ENCODE results near the gene PODNL1. TPM values are rescaled to one million over a fixed set of nuclear protein-coding genes. Genes with fewer than 3 reads are reported as not detected.

PODNL1 gene
- total and polyA plus RNA-seq, 4 donors: 2.5 to 18.9 (median 7.0) TPM

GRCh38 chr19:13899912-13900584, 38.2 kb downstream of the PODNL1 start:
- Histone ChIP-seq H3K9me3 (ENCODE audit: control insufficient read depth, low read length) (no peaks in the 10 kb centered on the region), H3K4me3 (ENCODE audit: low read length in 2 of 2) (no peak overlapping the region), H3K4me1 (ENCODE audit: control insufficient read depth in 1 of 2, insufficient read depth in 2 of 2, low read length in 2 of 2) (no peaks in the 10 kb centered on the region), H3K27me3 (ENCODE audit: control insufficient read depth in 1 of 2, insufficient read depth in 2 of 2, low read length in 1 of 2) (no peaks in the 10 kb centered on the region), H3K27ac (ENCODE audit: low read depth in 1 of 2, low read length in 2 of 2) (no peak overlapping the region), H3K36me3 (ENCODE audit: control insufficient read depth in 1 of 2, insufficient read depth in 2 of 2, low read length in 1 of 2) (no peaks in the 10 kb centered on the region)
- WGBS, 2 donors: 70 to 75% methylated on average over 5 of the region's 5 CpGs
- DNase-seq (no peak), ATAC-seq (ENCODE audit: low FRiP score) (no peak)
- intact Hi-C loops (cut with DNase I): no loop called here

- DNase-seq (no peak), ATAC-seq (ENCODE audit: low FRiP score) (no peak)
- no peak overlapping the region for H3K27ac ChIP-seq (ENCODE audit: low read depth in 1 of 2, low read length in 2 of 2)
- H3K9me3 ChIP-seq (ENCODE audit: control insufficient read depth, low read length): no peaks in the 10 kb centered on the region
- intact Hi-C loops (cut with DNase I): no loop called here
- no peaks in the 10 kb centered on the region for H3K4me1 ChIP-seq (ENCODE audit: control insufficient read depth in 1 of 2, insufficient read depth in 2 of 2, low read length in 2 of 2)
- no peaks in the 10 kb centered on the region for H3K36me3 ChIP-seq (ENCODE audit: control insufficient read depth in 1 of 2, insufficient read depth in 2 of 2, low read length in 1 of 2)
- H3K27me3 ChIP-seq (ENCODE audit: control insufficient read depth in 1 of 2, insufficient read depth in 2 of 2, low read length in 1 of 2): no peaks in the 10 kb centered on the region
- H3K4me3 ChIP-seq (ENCODE audit: low read length in 2 of 2): no peak overlapping the region
- WGBS, 2 donors: 89% methylated on average over 10 of the region's 10 CpGs
Measured at GRCh38 chr19:13899393-13899792, 38.8 kb downstream of the PODNL1 start.

GRCh38 chr19:13896227-13896626, 42.0 kb downstream of the PODNL1 start:
- 97 to 98% methylated on average over 2 of the region's 2 CpGs for WGBS, 2 donors
- DNase-seq (no peak), ATAC-seq (ENCODE audit: low FRiP score) (no peak)
- Histone ChIP-seq H3K4me1 (ENCODE audit: control insufficient read depth in 1 of 2, insufficient read depth in 2 of 2, low read length in 2 of 2) (no peaks in the 10 kb centered on the region), H3K27me3 (ENCODE audit: control insufficient read depth in 1 of 2, insufficient read depth in 2 of 2, low read length in 1 of 2) (no peaks in the 10 kb centered on the region), H3K27ac (ENCODE audit: low read depth in 1 of 2, low read length in 2 of 2) (no peak overlapping the region), H3K4me3 (ENCODE audit: low read length in 2 of 2) (no peak overlapping the region), H3K9me3 (ENCODE audit: control insufficient read depth, low read length) (no peaks in the 10 kb centered on the region), H3K36me3 (ENCODE audit: control insufficient read depth in 1 of 2, insufficient read depth in 2 of 2, low read length in 1 of 2) (no peaks in the 10 kb centered on the region)
- intact Hi-C loops (cut with DNase I): no loop called here

- ATAC-seq (ENCODE audit: low FRiP score): no peak
- 86 to 87% methylated on average over 5 of the region's 5 CpGs for WGBS, 2 donors
Measured at GRCh38 chr19:13894552-13894951, 43.7 kb downstream of the PODNL1 start.

GRCh38 chr19:13892870-13893269, 45.3 kb downstream of the PODNL1 start:
- intact Hi-C loops (cut with DNase I): no loop called here
- H3K27me3 ChIP-seq (ENCODE audit: control insufficient read depth in 1 of 2, insufficient read depth in 2 of 2, low read length in 1 of 2): no peaks in the 10 kb centered on the region
- H3K4me3 ChIP-seq (ENCODE audit: low read length in 2 of 2): no peak overlapping the region
- 89 to 90% methylated on average over 9 of the region's 9 CpGs for WGBS, 2 donors
- no peaks in the 10 kb centered on the region for H3K4me1 ChIP-seq (ENCODE audit: control insufficient read depth in 1 of 2, insufficient read depth in 2 of 2, low read length in 2 of 2)
- H3K36me3 ChIP-seq (ENCODE audit: control insufficient read depth in 1 of 2, insufficient read depth in 2 of 2, low read length in 1 of 2): no peaks in the 10 kb centered on the region
- DNase-seq: no peak
- no peaks in the 10 kb centered on the region for H3K9me3 ChIP-seq (ENCODE audit: control insufficient read depth, low read length)
- no peak overlapping the region for H3K27ac ChIP-seq (ENCODE audit: low read depth in 1 of 2, low read length in 2 of 2)
- ATAC-seq (ENCODE audit: low FRiP score): no peak

More at GRCh38 chr19:13894552-13894951, 43.7 kb downstream of the PODNL1 start:
- H3K27me3 ChIP-seq (ENCODE audit: control insufficient read depth in 1 of 2, insufficient read depth in 2 of 2, low read length in 1 of 2): no peaks in the 10 kb centered on the region
- intact Hi-C loops (cut with DNase I): no loop called here
- no peaks in the 10 kb centered on the region for H3K4me1 ChIP-seq (ENCODE audit: control insufficient read depth in 1 of 2, insufficient read depth in 2 of 2, low read length in 2 of 2)
- DNase-seq: no peak
- no peak overlapping the region for H3K4me3 ChIP-seq (ENCODE audit: low read length in 2 of 2)
- no peaks in the 10 kb centered on the region for H3K9me3 ChIP-seq (ENCODE audit: control insufficient read depth, low read length)
- H3K36me3 ChIP-seq (ENCODE audit: control insufficient read depth in 1 of 2, insufficient read depth in 2 of 2, low read length in 1 of 2): no peaks in the 10 kb centered on the region
- no peak overlapping the region for H3K27ac ChIP-seq (ENCODE audit: low read depth in 1 of 2, low read length in 2 of 2)

GRCh38 chr19:13890136-13890535, 48.1 kb downstream of the PODNL1 start:
- 91 to 95% methylated on average over 13 of the region's 13 CpGs for whole genome bisulfite sequencing, 2 donors
- H3K27me3 ChIP-seq (ENCODE audit: control insufficient read depth in 1 of 2, insufficient read depth in 2 of 2, low read length in 1 of 2): no peaks in the 10 kb centered on the region
- H3K4me3 ChIP-seq (ENCODE audit: low read length in 2 of 2): no peak overlapping the region
- intact Hi-C loops (cut with DNase I): no loop called here
- H3K27ac ChIP-seq (ENCODE audit: low read depth in 1 of 2, low read length in 2 of 2): no peak overlapping the region
- DNase-seq (no peak), ATAC-seq (ENCODE audit: low FRiP score) (no peak)
- no peaks in the 10 kb centered on the region for H3K4me1 ChIP-seq (ENCODE audit: control insufficient read depth in 1 of 2, insufficient read depth in 2 of 2, low read length in 2 of 2)
- H3K36me3 ChIP-seq (ENCODE audit: control insufficient read depth in 1 of 2, insufficient read depth in 2 of 2, low read length in 1 of 2): no peaks in the 10 kb centered on the region
- H3K9me3 ChIP-seq (ENCODE audit: control insufficient read depth, low read length): no peaks in the 10 kb centered on the region

GRCh38 chr19:13888281-13888680, 49.9 kb downstream of the PODNL1 start:
- ATAC-seq (ENCODE audit: low FRiP score) (no peak), DNase-seq (no peak)
- intact Hi-C loops (cut with DNase I): no loop called here
- Histone ChIP-seq H3K27ac (ENCODE audit: low read depth in 1 of 2, low read length in 2 of 2) (no peak overlapping the region), H3K4me3 (ENCODE audit: low read length in 2 of 2) (no peak overlapping the region), H3K36me3 (ENCODE audit: control insufficient read depth in 1 of 2, insufficient read depth in 2 of 2, low read length in 1 of 2) (no peaks in the 10 kb centered on the region), H3K9me3 (ENCODE audit: control insufficient read depth, low read length) (no peaks in the 10 kb centered on the region), H3K4me1 (ENCODE audit: control insufficient read depth in 1 of 2, insufficient read depth in 2 of 2, low read length in 2 of 2) (no peaks in the 10 kb centered on the region), H3K27me3 (ENCODE audit: control insufficient read depth in 1 of 2, insufficient read depth in 2 of 2, low read length in 1 of 2) (no peaks in the 10 kb centered on the region)
- 72 to 80% methylated on average over 16 of the region's 16 CpGs for WGBS, 2 donors

GRCh38 chr19:13887517-13887916, 50.7 kb downstream of the PODNL1 start:
- no peaks in the 10 kb centered on the region for H3K27me3 ChIP-seq (ENCODE audit: control insufficient read depth in 1 of 2, insufficient read depth in 2 of 2, low read length in 1 of 2)
- no peaks in the 10 kb centered on the region for H3K36me3 ChIP-seq (ENCODE audit: control insufficient read depth in 1 of 2, insufficient read depth in 2 of 2, low read length in 1 of 2)
- H3K9me3 ChIP-seq (ENCODE audit: control insufficient read depth, low read length): no peaks in the 10 kb centered on the region
- no peaks in the 10 kb centered on the region for H3K4me1 ChIP-seq (ENCODE audit: control insufficient read depth in 1 of 2, insufficient read depth in 2 of 2, low read length in 2 of 2)
- DNase-seq (no peak), ATAC-seq (ENCODE audit: low FRiP score) (no peak)
- no peak overlapping the region for H3K4me3 ChIP-seq (ENCODE audit: low read length in 2 of 2)
- no peak overlapping the region for H3K27ac ChIP-seq (ENCODE audit: low read depth in 1 of 2, low read length in 2 of 2)
- intact Hi-C loops (cut with DNase I): no loop called here
- 59 to 61% methylated on average over 5 of the region's 5 CpGs for WGBS, 2 donors

GRCh38 chr19:13887018-13887436, 51.2 kb downstream of the PODNL1 start:
- 49% methylated on average over 16 of the region's 16 CpGs for WGBS, 2 donors
- no peak for ATAC-seq (ENCODE audit: low FRiP score)
- Histone ChIP-seq H3K4me3 (ENCODE audit: low read length in 2 of 2) (no peak overlapping the region), H3K36me3 (ENCODE audit: control insufficient read depth in 1 of 2, insufficient read depth in 2 of 2, low read length in 1 of 2) (no peaks in the 10 kb centered on the region), H3K27me3 (ENCODE audit: control insufficient read depth in 1 of 2, insufficient read depth in 2 of 2, low read length in 1 of 2) (no peaks in the 10 kb centered on the region), H3K9me3 (ENCODE audit: control insufficient read depth, low read length) (no peaks in the 10 kb centered on the region), H3K27ac (ENCODE audit: low read depth in 1 of 2, low read length in 2 of 2) (no peak overlapping the region), H3K4me1 (ENCODE audit: control insufficient read depth in 1 of 2, insufficient read depth in 2 of 2, low read length in 2 of 2) (no peaks in the 10 kb centered on the region)
- intact Hi-C loops (cut with DNase I): no loop called here
- DNase-seq: no peak

Data from aorta (tissue), 5 donors.